K562 (cell line): ENCODE results near the gene KLK5.

ENCODE experiments used
- BHLHE40 ChIP-seq: IDR thresholded peaks from 2 replicates; pipeline ENCODE4 v1.6.1; 2011; ENCODE audit warnings: low read length, improper control_type of control experiment
- MYBL2 ChIP-seq, 2 experiments: fragments of 450-650 bp in 1 of 2; sonication (generic) in 1 of 2; formaldehyde crosslinking in 1 of 2; IDR thresholded peaks; 2 replicates each; pipeline versions ENCODE4 v1.6.1 to v1.8.1; 2017 to 2022; ENCODE audit warnings: borderline replicate concordance in 1 of 2, inconsistent platforms in 1 of 2, low read depth in 1 of 2, mild to moderate bottlenecking in 1 of 2, missing genetic modification reagents in 1 of 2, moderate library complexity in 1 of 2
- POLR2A ChIP-seq: fragments of 450-650 bp; conservative IDR thresholded peaks from 2 replicates; pipeline ENCODE4 v1.6.1; 2016
- POLR2AphosphoS5 ChIP-seq: IDR thresholded peaks from 2 replicates; pipeline ENCODE4 v1.6.1; 2011; ENCODE audit warnings: mild to moderate bottlenecking, low read depth, low read length, moderate library complexity; ENCODE audit not compliant: control insufficient read depth, insufficient read depth
- POLR2G ChIP-seq: fragments of 200-400 bp; formaldehyde crosslinking; IDR thresholded peaks from 2 replicates; pipeline ENCODE4 v1.6.1; 2017; ENCODE audit warnings: low read depth, mild to moderate bottlenecking, antibody characterized with exemption, low read length, moderate library complexity
- TBL1XR1 ChIP-seq, 2 experiments: IDR thresholded peaks; 2 replicates each; pipeline ENCODE4 v1.6.1; 2012; ENCODE audit warnings: improper control_type of control experiment in 2 of 2, low read length in 2 of 2, mild to moderate bottlenecking in 1 of 2
- ZKSCAN1 ChIP-seq: fragments of 150-350 bp; IDR thresholded peaks from 2 replicates; pipeline ENCODE4 v1.6.1; 2016; ENCODE audit warnings: low read depth, low read length
- TF ChIP-seq, protein P1 (sequence below): sonication (generic); formaldehyde crosslinking; IDR thresholded peaks from 2 replicates; pipeline ENCODE4 v1.8.0; 2022; ENCODE audit warnings: mild to moderate bottlenecking, low read depth, missing genetic modification reagents
- TF ChIP-seq, protein P2 (sequence below): sonication (generic); formaldehyde crosslinking; IDR thresholded peaks from 2 replicates; pipeline ENCODE4 v1.8.0; 2023; ENCODE audit warnings: mild to moderate bottlenecking, missing genetic modification reagents

DNA sequence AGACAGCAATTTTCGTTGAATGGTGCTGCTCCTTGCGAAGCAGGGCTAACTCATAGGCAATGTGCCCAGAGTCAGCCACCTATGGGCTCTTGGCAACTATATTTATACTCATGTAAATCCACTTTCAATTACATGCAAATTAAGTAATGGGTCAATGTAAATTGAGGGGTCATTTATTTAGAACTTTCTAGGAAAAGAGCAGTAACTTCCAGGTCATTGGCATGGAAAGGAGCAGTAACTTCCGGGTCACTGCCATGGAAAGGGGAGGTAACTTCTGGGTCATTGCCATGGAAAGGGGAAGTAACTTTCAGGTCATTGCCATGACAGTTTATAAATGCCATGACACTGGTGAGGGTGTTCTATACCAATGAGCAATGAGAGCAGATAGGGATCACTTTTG, 53.3 kb downstream of the KLK5 start:
- TF ChIP-seq BHLHE40: no peak
- TF ChIP-seq POLR2AphosphoS5: no peak
- TF ChIP-seq, protein P1, sequence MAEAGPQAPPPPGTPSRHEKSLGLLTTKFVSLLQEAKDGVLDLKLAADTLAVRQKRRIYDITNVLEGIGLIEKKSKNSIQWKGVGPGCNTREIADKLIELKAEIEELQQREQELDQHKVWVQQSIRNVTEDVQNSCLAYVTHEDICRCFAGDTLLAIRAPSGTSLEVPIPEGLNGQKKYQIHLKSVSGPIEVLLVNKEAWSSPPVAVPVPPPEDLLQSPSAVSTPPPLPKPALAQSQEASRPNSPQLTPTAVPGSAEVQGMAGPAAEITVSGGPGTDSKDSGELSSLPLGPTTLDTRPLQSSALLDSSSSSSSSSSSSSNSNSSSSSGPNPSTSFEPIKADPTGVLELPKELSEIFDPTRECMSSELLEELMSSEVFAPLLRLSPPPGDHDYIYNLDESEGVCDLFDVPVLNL (CRISPR knock-in tag): no peak
- TF ChIP-seq ZKSCAN1: no peak
- no peak for TF ChIP-seq POLR2G
- TF ChIP-seq TBL1XR1 (IDR thresholded peaks at IDR 0.05; ENCODE audit: low read length in 2 of 2): no peak
- no peak for TF ChIP-seq POLR2A
- TF ChIP-seq MYBL2 (IDR thresholded peaks at IDR 0.05; ENCODE audit: low read depth): no peak
- no peak for TF ChIP-seq MYBL2 (CRISPR knock-in tag; IDR thresholded peaks at IDR 0.05; ENCODE audit: borderline replicate concordance)
- TF ChIP-seq, protein P2, sequence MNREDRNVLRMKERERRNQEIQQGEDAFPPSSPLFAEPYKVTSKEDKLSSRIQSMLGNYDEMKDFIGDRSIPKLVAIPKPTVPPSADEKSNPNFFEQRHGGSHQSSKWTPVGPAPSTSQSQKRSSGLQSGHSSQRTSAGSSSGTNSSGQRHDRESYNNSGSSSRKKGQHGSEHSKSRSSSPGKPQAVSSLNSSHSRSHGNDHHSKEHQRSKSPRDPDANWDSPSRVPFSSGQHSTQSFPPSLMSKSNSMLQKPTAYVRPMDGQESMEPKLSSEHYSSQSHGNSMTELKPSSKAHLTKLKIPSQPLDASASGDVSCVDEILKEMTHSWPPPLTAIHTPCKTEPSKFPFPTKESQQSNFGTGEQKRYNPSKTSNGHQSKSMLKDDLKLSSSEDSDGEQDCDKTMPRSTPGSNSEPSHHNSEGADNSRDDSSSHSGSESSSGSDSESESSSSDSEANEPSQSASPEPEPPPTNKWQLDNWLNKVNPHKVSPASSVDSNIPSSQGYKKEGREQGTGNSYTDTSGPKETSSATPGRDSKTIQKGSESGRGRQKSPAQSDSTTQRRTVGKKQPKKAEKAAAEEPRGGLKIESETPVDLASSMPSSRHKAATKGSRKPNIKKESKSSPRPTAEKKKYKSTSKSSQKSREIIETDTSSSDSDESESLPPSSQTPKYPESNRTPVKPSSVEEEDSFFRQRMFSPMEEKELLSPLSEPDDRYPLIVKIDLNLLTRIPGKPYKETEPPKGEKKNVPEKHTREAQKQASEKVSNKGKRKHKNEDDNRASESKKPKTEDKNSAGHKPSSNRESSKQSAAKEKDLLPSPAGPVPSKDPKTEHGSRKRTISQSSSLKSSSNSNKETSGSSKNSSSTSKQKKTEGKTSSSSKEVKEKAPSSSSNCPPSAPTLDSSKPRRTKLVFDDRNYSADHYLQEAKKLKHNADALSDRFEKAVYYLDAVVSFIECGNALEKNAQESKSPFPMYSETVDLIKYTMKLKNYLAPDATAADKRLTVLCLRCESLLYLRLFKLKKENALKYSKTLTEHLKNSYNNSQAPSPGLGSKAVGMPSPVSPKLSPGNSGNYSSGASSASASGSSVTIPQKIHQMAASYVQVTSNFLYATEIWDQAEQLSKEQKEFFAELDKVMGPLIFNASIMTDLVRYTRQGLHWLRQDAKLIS (CRISPR knock-in tag): no peak
